IMR-90 (cell line): ENCODE data around the gene HDAC9. TPM values are rescaled to one million over a fixed set of nuclear protein-coding genes. Genes with fewer than 3 reads are reported as not detected.

Experiments used
- ATAC-seq: fragments of 200-7000 bp; cut with Tn5 transposase; 2 replicates; pipeline ENCODE4 v1.9.1; 2020; ENCODE audit warnings: low read depth, mild to moderate bottlenecking, moderate library complexity
- BruUV-seq: library from RNA; stranded (reverse); fragments of 400-500 nt; replicated peaks from 2 replicates; lab custom pipeline; 2021; lab: Mats Ljungman, UMichigan
- CTCF ChIA-PET: fragments of 300-600 bp; formaldehyde crosslinking; extraction: SDS; loops from one replicate; lab custom pipeline; 2021; ENCODE audit warnings: antibody characterized with exemption; lab: Yijun Ruan, JAX
- POLR2A ChIA-PET: fragments of 300-600 bp; sonication (Branson Sonifier 250); formaldehyde crosslinking; loops from one replicate; lab custom pipeline; 2022; ENCODE audit warnings: antibody characterized with exemption; ENCODE audit not compliant: unreplicated experiment; lab: Charles Lee
- DNase-seq: peaks from one replicate; pipeline ENCODE4 v3.0.0; 2013
- H2AFZ ChIP-seq: replicated peaks from 2 replicates; pipeline ENCODE3; 2013; ENCODE audit warnings: low read length, mild to moderate bottlenecking; ENCODE audit not compliant: poor library complexity
- H2AK5ac ChIP-seq: 2 replicates; pipeline ENCODE4 v1.6.1; 2013; ENCODE audit warnings: low read depth, low read length, inconsistent platforms
- H2AK9ac ChIP-seq: replicated peaks from 2 replicates; pipeline ENCODE3; 2013; ENCODE audit warnings: mild to moderate bottlenecking, low read depth, low read length, moderate library complexity; ENCODE audit not compliant: poor library complexity
- H2BK120ac ChIP-seq: 2 replicates; pipeline ENCODE4 v1.6.1; 2013; ENCODE audit warnings: low read depth, low read length, inconsistent platforms
- H2BK15ac ChIP-seq: 3 replicates; pipeline ENCODE4 v1.6.1; 2013; ENCODE audit warnings: low read depth, low read length, inconsistent platforms
- H2BK20ac ChIP-seq: 2 replicates; pipeline ENCODE4 v1.6.1; 2013; ENCODE audit warnings: low read depth, mild to moderate bottlenecking, inconsistent platforms, low read length, moderate library complexity
- H2BK5ac ChIP-seq: 2 replicates; pipeline ENCODE4 v1.6.1; 2013; ENCODE audit warnings: mild to moderate bottlenecking, low read depth, low read length, inconsistent platforms; ENCODE audit not compliant: poor library complexity, severe bottlenecking
- H3K14ac ChIP-seq: replicated peaks from 2 replicates; pipeline ENCODE4 v1.6.1; 2013; ENCODE audit warnings: low read depth, low read length, inconsistent platforms
- H3K18ac ChIP-seq: 2 replicates; pipeline ENCODE4 v1.6.1; 2013; ENCODE audit warnings: low read depth, low read length, control low read depth
- H3K23ac ChIP-seq: 2 replicates; pipeline ENCODE4 v1.6.1; 2013; ENCODE audit warnings: low read depth, low read length, inconsistent platforms
- H3K27ac ChIP-seq: 2 replicates; pipeline ENCODE4 v1.5.1; 2013; ENCODE audit warnings: mild to moderate bottlenecking, control low read depth, low read length; ENCODE audit not compliant: insufficient read depth
- H3K27me3 ChIP-seq: 2 replicates; pipeline ENCODE4 v1.6.1; 2013; ENCODE audit warnings: low read length; ENCODE audit not compliant: control insufficient read depth, insufficient read depth
- H3K36me3 ChIP-seq: 2 replicates; pipeline ENCODE4 v1.6.1; 2013; ENCODE audit warnings: low read length, mixed read lengths; ENCODE audit not compliant: control insufficient read depth, insufficient read depth
- H3K4ac ChIP-seq: 2 replicates; pipeline ENCODE4 v1.6.1; 2013; ENCODE audit warnings: low read depth, low read length, inconsistent platforms
- H3K4me1 ChIP-seq: 2 replicates; pipeline ENCODE4 v1.6.1; 2013; ENCODE audit warnings: low read length, mixed read lengths; ENCODE audit not compliant: control insufficient read depth, insufficient read depth
- H3K4me2 ChIP-seq: 2 replicates; pipeline ENCODE4 v1.6.1; 2013; ENCODE audit warnings: low read depth, mild to moderate bottlenecking, control low read depth, low read length, moderate library complexity
- H3K4me3 ChIP-seq: 2 replicates; pipeline ENCODE4 v1.5.1; 2013; ENCODE audit warnings: low read depth, mild to moderate bottlenecking, control low read depth, low read length, moderate library complexity; ENCODE audit not compliant: insufficient read depth
- H3K56ac ChIP-seq: 2 replicates; pipeline ENCODE4 v1.6.1; 2013; ENCODE audit warnings: low read length, inconsistent platforms; ENCODE audit not compliant: insufficient read depth; ENCODE audit errors: extremely low read depth
- H3K79me1 ChIP-seq, 2 experiments: 2 replicates each; pipeline ENCODE4 v1.6.1; 2013; ENCODE audit warnings: low read length in 2 of 2, inconsistent platforms in 1 of 2, low read depth in 1 of 2
- H3K9ac ChIP-seq: 2 replicates; pipeline ENCODE4 v1.6.1; 2013; ENCODE audit warnings: low read depth, low read length, control low read depth
- H3K9me1 ChIP-seq: 2 replicates; pipeline ENCODE4 v1.6.1; 2013; ENCODE audit warnings: low read length, inconsistent platforms; ENCODE audit not compliant: insufficient read depth
- H3K9me3 ChIP-seq: 2 replicates; pipeline ENCODE4 v1.6.1; 2013; ENCODE audit warnings: low read length; ENCODE audit not compliant: control insufficient read depth, insufficient read depth
- H4K20me1 ChIP-seq: 2 replicates; pipeline ENCODE4 v1.6.1; 2013; ENCODE audit warnings: low read length, inconsistent platforms; ENCODE audit not compliant: insufficient read depth
- H4K5ac ChIP-seq: 2 replicates; pipeline ENCODE4 v1.6.1; 2013; ENCODE audit warnings: mild to moderate bottlenecking, low read depth, low read length, control low read depth
- H4K8ac ChIP-seq, 2 experiments: 2 replicates each; pipeline ENCODE4 v1.6.1; 2013; ENCODE audit warnings: low read depth in 2 of 2, low read length in 2 of 2, control low read depth in 1 of 2, inconsistent platforms in 1 of 2
- H4K91ac ChIP-seq: 2 replicates; pipeline ENCODE4 v1.6.1; 2013; ENCODE audit warnings: low read depth, low read length, inconsistent platforms; ENCODE audit not compliant: insufficient read depth
- CEBPB ChIP-seq: IDR thresholded peaks from 2 replicates; pipeline ENCODE4 v1.6.1; 2012; ENCODE audit warnings: low read depth, low read length, improper control_type of control experiment
- CTCF ChIP-seq: conservative IDR thresholded peaks from 2 replicates; pipeline ENCODE4 v1.5.1; 2012; ENCODE audit warnings: mild to moderate bottlenecking, low read depth, low read length, improper control_type of control experiment
- FOS ChIP-seq: fragments of 150-350 bp; IDR thresholded peaks from 2 replicates; pipeline ENCODE4 v1.6.1; 2016; ENCODE audit warnings: low read depth, low read length
- MAZ ChIP-seq: IDR thresholded peaks from 2 replicates; pipeline ENCODE4 v1.6.1; 2012; ENCODE audit warnings: low read depth, mild to moderate bottlenecking, low read length, improper control_type of control experiment, moderate library complexity, borderline replicate concordance
- NFE2L2 ChIP-seq: fragments of 150-350 bp; IDR thresholded peaks from 2 replicates; pipeline ENCODE4 v1.6.1; 2016; ENCODE audit warnings: low read depth, mild to moderate bottlenecking, low read length
- POLR2A ChIP-seq: IDR thresholded peaks from 2 replicates; pipeline ENCODE4 v1.6.1; 2012; ENCODE audit warnings: mild to moderate bottlenecking, low read depth, low read length
- RFX5 ChIP-seq: IDR thresholded peaks from 2 replicates; pipeline ENCODE4 v1.8.0; 2012; ENCODE audit warnings: low read depth, mild to moderate bottlenecking, low read length, moderate library complexity
- USF2 ChIP-seq: fragments of 150-350 bp; IDR thresholded peaks from 2 replicates; pipeline ENCODE4 v1.6.1; 2017; ENCODE audit warnings: mild to moderate bottlenecking, antibody characterized with exemption, low read length, low read depth
- WGBS, 2 experiments: methylation state at CpG; one replicate each; pipeline versions ENCODE4 v1.1.5 to v1.1.7; 2013; ENCODE audit warnings: missing lambda C conversion rate in 2 of 2; ENCODE audit not compliant: insufficient read length in 1 of 2; ENCODE audit errors: extremely low coverage in 2 of 2; 5-methylcytosine and 5-hydroxymethylcytosine counted together
- dilution Hi-C: fragments of 300-500 bp; cut with HindIII; formaldehyde crosslinking; loops from one replicate; pipeline ENCODE4 v1.14.3; 2018; ENCODE audit warnings: low sequenced_read_pairs; ENCODE audit not compliant: unreplicated experiment
- in situ Hi-C: fragments of 300-500 bp; cut with MboI; formaldehyde crosslinking; loops from 3 replicates; pipeline ENCODE4 v1.14.3; 2019; ENCODE audit warnings: low sequenced_read_pairs, inconsistent platforms, mixed read lengths
- intact Hi-C: fragments of 100-400 bp; cut with micrococcal nuclease; formaldehyde crosslinking; loops from 2 replicates; pipeline ENCODE4 v1.10.0; 2022
- polyA plus RNA-seq, 3 experiments: library from polyadenylated mRNA; depleted of rRNA; stranded (reverse); fragments of >200 nt; gene quantifications; 2 replicates each; pipeline ENCODE4 v1.2.3, GENCODE V29; 2012; ENCODE audit warnings: low replicate concordance in 1 of 3
- total RNA-seq: library from RNA; depleted of rRNA; stranded (reverse); fragments of >200 nt; gene quantifications from 2 replicates; pipeline ENCODE4 v1.2.3, GENCODE V29; 2012

Gene HDAC9
- total and polyA plus RNA-seq, 2 of the 4 experiments (the other 2 are of a cell fraction): 4.3 to 24.7 TPM

- no peak overlapping the region for H2BK5ac ChIP-seq
- no peaks in the 10 kb centered on the region for H3K36me3 ChIP-seq
- no peak overlapping the region for H2AFZ ChIP-seq
- H4K5ac ChIP-seq: no peak overlapping the region
- H3K9me3 ChIP-seq: no peaks in the 10 kb centered on the region
- H2BK15ac ChIP-seq: no peak overlapping the region
- H4K20me1 ChIP-seq: no peaks in the 10 kb centered on the region
- no peak overlapping the region for H3K4ac ChIP-seq
- no peaks in the 10 kb centered on the region for H3K27me3 ChIP-seq
- H3K9me1 ChIP-seq: peaks cover 5% of the 10 kb centered on the region; the same call in 1 of the 2 replicates
- ChIA-PET POLR2A (no interaction called here), CTCF (interaction anchor here (0.6 to 1.8 kb wide), 2 partner anchors 11 to 303 kb away, joined by 3 to 6 read pairs; no protein-coding TSS in a partner anchor)
- no peak overlapping the region for H3K27ac ChIP-seq
- BruUV-seq: no TSS peak
- H3K4me1 ChIP-seq: peaks cover 6% of the 10 kb centered on the region; the same call in 1 of the 2 replicates
- intact Hi-C loops (no loop called here), dilution Hi-C loops (no loop called here), in situ Hi-C loops (no loop called here)
- H3K14ac ChIP-seq: no peak overlapping the region
- H3K18ac ChIP-seq: no peak overlapping the region
- TF ChIP-seq FOS (no peak), NFE2L2 (no peak), CTCF (no peak), USF2 (no peak), CEBPB (no peak), POLR2A (no peak), MAZ (no peak), RFX5 (no peak)
- H3K4me3 ChIP-seq: no peak overlapping the region
- DNase-seq (peak; percentile 6), ATAC-seq (0 out of 2 replicates have a peak, but pooled peaks have one; percentile 21)
- no peak overlapping the region for H2BK20ac ChIP-seq
- H3K23ac ChIP-seq: no peak overlapping the region
- no peaks in the 10 kb centered on the region for H3K79me1 ChIP-seq
- no peak overlapping the region for H2AK9ac ChIP-seq
- no peak overlapping the region for H2AK5ac ChIP-seq
- no peak overlapping the region for H4K8ac ChIP-seq
- no peak overlapping the region for H2BK120ac ChIP-seq
- no peak overlapping the region for H3K56ac ChIP-seq
- H3K9ac ChIP-seq: no peak overlapping the region
- 15% methylated on average over 2 of the region's 3 CpGs; no CpG with 5 or more reads in 1 of the 2 experiments for WGBS, 2 experiments
- no peak overlapping the region for H3K4me2 ChIP-seq
- H4K91ac ChIP-seq: no peak overlapping the region
Observed at GRCh38 chr7:18655506-18655905, 160.0 kb downstream of the HDAC9 start.
